HG03108 (cell line): ENCODE data around the gene ARMC9.

Experiments
- ATAC-seq: cut with Tn5 transposase; IDR thresholded peaks from one replicate; pipeline ENCODE4 v1.9.1; 2021; ENCODE audit warnings: moderate library complexity; ENCODE audit not compliant: unreplicated experiment

Gene ARMC9

GRCh38 chr2:231305221-231305620 is 106.8 kb downstream of the ARMC9 start:
- ATAC-seq = no peak

- ATAC-seq = no peak
Observed at GRCh38 chr2:231306791-231307393, 108.5 kb downstream of the ARMC9 start.

GRCh38 chr2:231308219-231308618 is 109.8 kb downstream of the ARMC9 start:
- ATAC-seq = no peak

GRCh38 chr2:231308631-231309428 is 110.4 kb downstream of the ARMC9 start:
- ATAC-seq = no peak

GRCh38 chr2:231312066-231312465 is 113.6 kb downstream of the ARMC9 start:
- ATAC-seq = no peak

- ATAC-seq = no peak
Observed at GRCh38 chr2:231315896-231316295, 117.5 kb downstream of the ARMC9 start.

GRCh38 chr2:231317579-231317978 is 119.1 kb downstream of the ARMC9 start:
- ATAC-seq = no peak

GRCh38 chr2:231318436-231318835 is 120.0 kb downstream of the ARMC9 start:
- no peak for ATAC-seq

GRCh38 chr2:231318954-231319353 is 120.5 kb downstream of the ARMC9 start:
- ATAC-seq = no peak

- no peak for ATAC-seq
Observed at GRCh38 chr2:231319867-231320266, 121.4 kb downstream of the ARMC9 start.

GRCh38 chr2:231321021-231321420 is 122.6 kb downstream of the ARMC9 start:
- no peak for ATAC-seq

- no peak for ATAC-seq
Observed at GRCh38 chr2:231321556-231322334, 123.3 kb downstream of the ARMC9 start.

GRCh38 chr2:231323316-231323715 is 124.9 kb downstream of the ARMC9 start:
- no peak for ATAC-seq

- ATAC-seq = no peak
Observed at GRCh38 chr2:231325826-231326225, 127.4 kb downstream of the ARMC9 start.

- no peak for ATAC-seq
Observed at GRCh38 chr2:231326404-231326803, 128.0 kb downstream of the ARMC9 start.

- ATAC-seq = no peak
Observed at GRCh38 chr2:231330311-231330710, 131.9 kb downstream of the ARMC9 start.

- ATAC-seq = no peak
Observed at GRCh38 chr2:231331533-231331932, 133.1 kb downstream of the ARMC9 start.

- no peak for ATAC-seq
Observed at GRCh38 chr2:231332388-231332787, 134.0 kb downstream of the ARMC9 start.

GRCh38 chr2:231332872-231333500 is 134.6 kb downstream of the ARMC9 start:
- ATAC-seq = no peak

GRCh38 chr2:231334179-231334930 is 135.9 kb downstream of the ARMC9 start:
- no peak for ATAC-seq

GRCh38 chr2:231334981-231335380 is 136.6 kb downstream of the ARMC9 start:
- no peak for ATAC-seq
